IMR-90 (cell line): ENCODE measurements around the gene C10orf67. TPM values are rescaled to one million over a fixed set of nuclear protein-coding genes. Genes with fewer than 3 reads are reported as not detected.

ENCODE experiments used
- ATAC-seq: fragments of 200-7000 bp; cut with Tn5 transposase; 2 replicates; pipeline ENCODE4 v1.9.1; 2020; ENCODE audit warnings: low read depth, mild to moderate bottlenecking, moderate library complexity
- BruUV-seq: library from RNA; stranded (reverse); fragments of 400-500 nt; replicated peaks from 2 replicates; lab custom pipeline; 2021; lab: Mats Ljungman, UMichigan
- CTCF ChIA-PET: fragments of 300-600 bp; formaldehyde crosslinking; extraction: SDS; loops from one replicate; lab custom pipeline; 2021; ENCODE audit warnings: antibody characterized with exemption; lab: Yijun Ruan, JAX
- POLR2A ChIA-PET: fragments of 300-600 bp; sonication (Branson Sonifier 250); formaldehyde crosslinking; loops from one replicate; lab custom pipeline; 2022; ENCODE audit warnings: antibody characterized with exemption; ENCODE audit not compliant: unreplicated experiment; lab: Charles Lee
- DNase-seq: peaks from one replicate; pipeline ENCODE4 v3.0.0; 2013
- H2AFZ ChIP-seq: replicated peaks from 2 replicates; pipeline ENCODE3; 2013; ENCODE audit warnings: low read length, mild to moderate bottlenecking; ENCODE audit not compliant: poor library complexity
- H2AK5ac ChIP-seq: 2 replicates; pipeline ENCODE4 v1.6.1; 2013; ENCODE audit warnings: low read depth, low read length, inconsistent platforms
- H2AK9ac ChIP-seq: replicated peaks from 2 replicates; pipeline ENCODE3; 2013; ENCODE audit warnings: mild to moderate bottlenecking, low read depth, low read length, moderate library complexity; ENCODE audit not compliant: poor library complexity
- H2BK120ac ChIP-seq: 2 replicates; pipeline ENCODE4 v1.6.1; 2013; ENCODE audit warnings: low read depth, low read length, inconsistent platforms
- H2BK15ac ChIP-seq: 3 replicates; pipeline ENCODE4 v1.6.1; 2013; ENCODE audit warnings: low read depth, low read length, inconsistent platforms
- H2BK20ac ChIP-seq: 2 replicates; pipeline ENCODE4 v1.6.1; 2013; ENCODE audit warnings: low read depth, mild to moderate bottlenecking, inconsistent platforms, low read length, moderate library complexity
- H2BK5ac ChIP-seq: 2 replicates; pipeline ENCODE4 v1.6.1; 2013; ENCODE audit warnings: mild to moderate bottlenecking, low read depth, low read length, inconsistent platforms; ENCODE audit not compliant: poor library complexity, severe bottlenecking
- H3K14ac ChIP-seq: replicated peaks from 2 replicates; pipeline ENCODE4 v1.6.1; 2013; ENCODE audit warnings: low read depth, low read length, inconsistent platforms
- H3K18ac ChIP-seq: 2 replicates; pipeline ENCODE4 v1.6.1; 2013; ENCODE audit warnings: low read depth, low read length, control low read depth
- H3K23ac ChIP-seq: 2 replicates; pipeline ENCODE4 v1.6.1; 2013; ENCODE audit warnings: low read depth, low read length, inconsistent platforms
- H3K27ac ChIP-seq: 2 replicates; pipeline ENCODE4 v1.5.1; 2013; ENCODE audit warnings: mild to moderate bottlenecking, control low read depth, low read length; ENCODE audit not compliant: insufficient read depth
- H3K27me3 ChIP-seq: 2 replicates; pipeline ENCODE4 v1.6.1; 2013; ENCODE audit warnings: low read length; ENCODE audit not compliant: control insufficient read depth, insufficient read depth
- H3K36me3 ChIP-seq: 2 replicates; pipeline ENCODE4 v1.6.1; 2013; ENCODE audit warnings: low read length, mixed read lengths; ENCODE audit not compliant: control insufficient read depth, insufficient read depth
- H3K4ac ChIP-seq: 2 replicates; pipeline ENCODE4 v1.6.1; 2013; ENCODE audit warnings: low read depth, low read length, inconsistent platforms
- H3K4me1 ChIP-seq: 2 replicates; pipeline ENCODE4 v1.6.1; 2013; ENCODE audit warnings: low read length, mixed read lengths; ENCODE audit not compliant: control insufficient read depth, insufficient read depth
- H3K4me2 ChIP-seq: 2 replicates; pipeline ENCODE4 v1.6.1; 2013; ENCODE audit warnings: low read depth, mild to moderate bottlenecking, control low read depth, low read length, moderate library complexity
- H3K4me3 ChIP-seq: 2 replicates; pipeline ENCODE4 v1.5.1; 2013; ENCODE audit warnings: low read depth, mild to moderate bottlenecking, control low read depth, low read length, moderate library complexity; ENCODE audit not compliant: insufficient read depth
- H3K56ac ChIP-seq: 2 replicates; pipeline ENCODE4 v1.6.1; 2013; ENCODE audit warnings: low read length, inconsistent platforms; ENCODE audit not compliant: insufficient read depth; ENCODE audit errors: extremely low read depth
- H3K79me1 ChIP-seq, 2 experiments: 2 replicates each; pipeline ENCODE4 v1.6.1; 2013; ENCODE audit warnings: low read length in 2 of 2, inconsistent platforms in 1 of 2, low read depth in 1 of 2
- H3K9ac ChIP-seq: 2 replicates; pipeline ENCODE4 v1.6.1; 2013; ENCODE audit warnings: low read depth, low read length, control low read depth
- H3K9me1 ChIP-seq: 2 replicates; pipeline ENCODE4 v1.6.1; 2013; ENCODE audit warnings: low read length, inconsistent platforms; ENCODE audit not compliant: insufficient read depth
- H3K9me3 ChIP-seq: 2 replicates; pipeline ENCODE4 v1.6.1; 2013; ENCODE audit warnings: low read length; ENCODE audit not compliant: control insufficient read depth, insufficient read depth
- H4K20me1 ChIP-seq: 2 replicates; pipeline ENCODE4 v1.6.1; 2013; ENCODE audit warnings: low read length, inconsistent platforms; ENCODE audit not compliant: insufficient read depth
- H4K5ac ChIP-seq: 2 replicates; pipeline ENCODE4 v1.6.1; 2013; ENCODE audit warnings: mild to moderate bottlenecking, low read depth, low read length, control low read depth
- H4K8ac ChIP-seq, 2 experiments: 2 replicates each; pipeline ENCODE4 v1.6.1; 2013; ENCODE audit warnings: low read depth in 2 of 2, low read length in 2 of 2, control low read depth in 1 of 2, inconsistent platforms in 1 of 2
- H4K91ac ChIP-seq: 2 replicates; pipeline ENCODE4 v1.6.1; 2013; ENCODE audit warnings: low read depth, low read length, inconsistent platforms; ENCODE audit not compliant: insufficient read depth
- CEBPB ChIP-seq: IDR thresholded peaks from 2 replicates; pipeline ENCODE4 v1.6.1; 2012; ENCODE audit warnings: low read depth, low read length, improper control_type of control experiment
- CHD1 ChIP-seq: IDR thresholded peaks from 2 replicates; pipeline ENCODE4 v1.6.1; 2012; ENCODE audit warnings: low read depth, low read length, improper control_type of control experiment
- FOS ChIP-seq: fragments of 150-350 bp; IDR thresholded peaks from 2 replicates; pipeline ENCODE4 v1.6.1; 2016; ENCODE audit warnings: low read depth, low read length
- MAFK ChIP-seq: IDR thresholded peaks from 2 replicates; pipeline ENCODE4 v1.6.1; 2012; ENCODE audit warnings: low read depth, low read length, improper control_type of control experiment
- MAZ ChIP-seq: IDR thresholded peaks from 2 replicates; pipeline ENCODE4 v1.6.1; 2012; ENCODE audit warnings: low read depth, mild to moderate bottlenecking, low read length, improper control_type of control experiment, moderate library complexity, borderline replicate concordance
- MXI1 ChIP-seq: IDR thresholded peaks from 2 replicates; pipeline ENCODE4 v1.6.1; 2012; ENCODE audit warnings: low read depth, mild to moderate bottlenecking, low read length, moderate library complexity, borderline replicate concordance
- NFE2L2 ChIP-seq: fragments of 150-350 bp; IDR thresholded peaks from 2 replicates; pipeline ENCODE4 v1.6.1; 2016; ENCODE audit warnings: low read depth, mild to moderate bottlenecking, low read length
- POLR2A ChIP-seq: IDR thresholded peaks from 2 replicates; pipeline ENCODE4 v1.6.1; 2012; ENCODE audit warnings: mild to moderate bottlenecking, low read depth, low read length
- RAD21 ChIP-seq: IDR thresholded peaks from 2 replicates; pipeline ENCODE4 v1.6.1; 2012; ENCODE audit warnings: low read length, improper control_type of control experiment
- RCOR1 ChIP-seq: IDR thresholded peaks from 2 replicates; pipeline ENCODE4 v1.6.1; 2012; ENCODE audit warnings: mild to moderate bottlenecking, low read length, improper control_type of control experiment; ENCODE audit not compliant: insufficient replicate concordance
- RFX5 ChIP-seq: IDR thresholded peaks from 2 replicates; pipeline ENCODE4 v1.8.0; 2012; ENCODE audit warnings: low read depth, mild to moderate bottlenecking, low read length, moderate library complexity
- SMC3 ChIP-seq: fragments of 150-350 bp; IDR thresholded peaks from 2 replicates; pipeline ENCODE4 v1.6.1; 2016; ENCODE audit warnings: low read depth, mild to moderate bottlenecking, antibody characterized with exemption, low read length, moderate library complexity
- WGBS, 2 experiments: methylation state at CpG; one replicate each; pipeline versions ENCODE4 v1.1.5 to v1.1.7; 2013; ENCODE audit warnings: missing lambda C conversion rate in 2 of 2; ENCODE audit not compliant: insufficient read length in 1 of 2; ENCODE audit errors: extremely low coverage in 2 of 2; 5-methylcytosine and 5-hydroxymethylcytosine counted together
- dilution Hi-C: fragments of 300-500 bp; cut with HindIII; formaldehyde crosslinking; loops from one replicate; pipeline ENCODE4 v1.14.3; 2018; ENCODE audit warnings: low sequenced_read_pairs; ENCODE audit not compliant: unreplicated experiment
- in situ Hi-C: fragments of 300-500 bp; cut with MboI; formaldehyde crosslinking; loops from 3 replicates; pipeline ENCODE4 v1.14.3; 2019; ENCODE audit warnings: low sequenced_read_pairs, inconsistent platforms, mixed read lengths
- intact Hi-C: fragments of 100-400 bp; cut with micrococcal nuclease; formaldehyde crosslinking; loops from 2 replicates; pipeline ENCODE4 v1.10.0; 2022
- polyA plus RNA-seq, 3 experiments: library from polyadenylated mRNA; depleted of rRNA; stranded (reverse); fragments of >200 nt; gene quantifications; 2 replicates each; pipeline ENCODE4 v1.2.3, GENCODE V29; 2012; ENCODE audit warnings: low replicate concordance in 1 of 3
- total RNA-seq: library from RNA; depleted of rRNA; stranded (reverse); fragments of >200 nt; gene quantifications from 2 replicates; pipeline ENCODE4 v1.2.3, GENCODE V29; 2012
- TF ChIP-seq, protein P1 (sequence below): fragments of 150-350 bp; IDR thresholded peaks from 2 replicates; pipeline ENCODE4 v1.6.1; 2017; ENCODE audit warnings: mild to moderate bottlenecking, antibody characterized with exemption, low read length, low read depth
- TF ChIP-seq, protein P2 (sequence below): fragments of 150-350 bp; IDR thresholded peaks from 2 replicates; pipeline ENCODE4 v1.6.1; 2016; ENCODE audit warnings: low read depth, mild to moderate bottlenecking, low read length, moderate library complexity, borderline replicate concordance
- TF ChIP-seq, protein P3 (sequence below): conservative IDR thresholded peaks from 2 replicates; pipeline ENCODE4 v1.5.1; 2012; ENCODE audit warnings: mild to moderate bottlenecking, low read depth, low read length, improper control_type of control experiment

Gene C10orf67
- total and polyA plus RNA-seq, 2 of the 4 experiments (the other 2 are of a cell fraction): 0.15 to 0.18 TPM

DNA sequence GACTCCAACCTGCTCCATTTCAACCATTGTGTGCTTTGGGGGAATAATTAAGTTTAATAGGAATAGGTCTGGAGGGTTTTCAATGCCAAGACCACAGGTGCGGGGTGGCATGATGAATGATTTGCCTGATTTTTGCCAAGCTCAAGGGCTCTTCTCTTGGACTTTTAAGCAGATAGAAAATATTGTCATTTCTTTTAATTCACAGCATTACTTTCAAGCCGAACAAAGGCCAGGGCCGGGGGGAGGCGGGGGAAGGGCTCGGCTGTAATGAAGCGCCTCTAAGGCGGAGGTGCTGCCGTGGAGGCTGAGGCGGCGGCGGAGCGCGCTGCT is 146.0 kb downstream of the C10orf67 start:
- Histone ChIP-seq H3K4me3 (no peak overlapping the region), H3K27me3 (peaks cover 66% of the 10 kb centered on the region), H3K18ac (no peak overlapping the region), H2BK120ac (no peak overlapping the region), H4K5ac (no peak overlapping the region), H4K8ac (no peak overlapping the region), H2AK5ac (no peak overlapping the region), H3K9me1 (no peaks in the 10 kb centered on the region), H3K4ac (no peak overlapping the region), H3K23ac (no peak overlapping the region), H2AK9ac (peak overlapping the region; percentile 34), H3K56ac (no peak overlapping the region), H3K14ac (no peak overlapping the region), H4K91ac (no peak overlapping the region), H3K36me3 (no peaks in the 10 kb centered on the region), H3K79me1 (no peaks in the 10 kb centered on the region), H2BK5ac (no peak overlapping the region), H3K9ac (no peak overlapping the region), H3K4me1 (no peaks in the 10 kb centered on the region), H4K20me1 (no peaks in the 10 kb centered on the region), H3K9me3 (peaks cover 4% of the 10 kb centered on the region; the same call in 1 of the 2 replicates), H3K4me2 (no peak overlapping the region), H2BK20ac (no peak overlapping the region), H2AFZ (no peak overlapping the region), H3K27ac (no peak overlapping the region), H2BK15ac (no peak overlapping the region)
- dilution Hi-C loops: no loop called here
- ChIA-PET POLR2A (no interaction called here), CTCF (no interaction called here)
- in situ Hi-C loops: no loop called here
- ATAC-seq (no peak), DNase-seq (no peak)
- no TSS peak for BruUV-seq
- intact Hi-C loops: no loop called here
- WGBS, 2 experiments: 3% methylated on average over 6 of the region's 13 CpGs; no CpG with 5 or more reads in 1 of the 2 experiments
- TF ChIP-seq CEBPB (no peak), SMC3 (no peak), MAFK (no peak), MAZ (no peak), RAD21 (no peak), RCOR1 (no peak), NFE2L2 (no peak), MXI1 (no peak), CHD1 (no peak), FOS (no peak), POLR2A (no peak), RFX5 (no peak)
- TF ChIP-seq, protein P1, sequence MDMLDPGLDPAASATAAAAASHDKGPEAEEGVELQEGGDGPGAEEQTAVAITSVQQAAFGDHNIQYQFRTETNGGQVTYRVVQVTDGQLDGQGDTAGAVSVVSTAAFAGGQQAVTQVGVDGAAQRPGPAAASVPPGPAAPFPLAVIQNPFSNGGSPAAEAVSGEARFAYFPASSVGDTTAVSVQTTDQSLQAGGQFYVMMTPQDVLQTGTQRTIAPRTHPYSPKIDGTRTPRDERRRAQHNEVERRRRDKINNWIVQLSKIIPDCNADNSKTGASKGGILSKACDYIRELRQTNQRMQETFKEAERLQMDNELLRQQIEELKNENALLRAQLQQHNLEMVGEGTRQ: no peak
- TF ChIP-seq, protein P2, sequence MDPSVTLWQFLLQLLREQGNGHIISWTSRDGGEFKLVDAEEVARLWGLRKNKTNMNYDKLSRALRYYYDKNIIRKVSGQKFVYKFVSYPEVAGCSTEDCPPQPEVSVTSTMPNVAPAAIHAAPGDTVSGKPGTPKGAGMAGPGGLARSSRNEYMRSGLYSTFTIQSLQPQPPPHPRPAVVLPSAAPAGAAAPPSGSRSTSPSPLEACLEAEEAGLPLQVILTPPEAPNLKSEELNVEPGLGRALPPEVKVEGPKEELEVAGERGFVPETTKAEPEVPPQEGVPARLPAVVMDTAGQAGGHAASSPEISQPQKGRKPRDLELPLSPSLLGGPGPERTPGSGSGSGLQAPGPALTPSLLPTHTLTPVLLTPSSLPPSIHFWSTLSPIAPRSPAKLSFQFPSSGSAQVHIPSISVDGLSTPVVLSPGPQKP: no peak
- TF ChIP-seq, protein P3, sequence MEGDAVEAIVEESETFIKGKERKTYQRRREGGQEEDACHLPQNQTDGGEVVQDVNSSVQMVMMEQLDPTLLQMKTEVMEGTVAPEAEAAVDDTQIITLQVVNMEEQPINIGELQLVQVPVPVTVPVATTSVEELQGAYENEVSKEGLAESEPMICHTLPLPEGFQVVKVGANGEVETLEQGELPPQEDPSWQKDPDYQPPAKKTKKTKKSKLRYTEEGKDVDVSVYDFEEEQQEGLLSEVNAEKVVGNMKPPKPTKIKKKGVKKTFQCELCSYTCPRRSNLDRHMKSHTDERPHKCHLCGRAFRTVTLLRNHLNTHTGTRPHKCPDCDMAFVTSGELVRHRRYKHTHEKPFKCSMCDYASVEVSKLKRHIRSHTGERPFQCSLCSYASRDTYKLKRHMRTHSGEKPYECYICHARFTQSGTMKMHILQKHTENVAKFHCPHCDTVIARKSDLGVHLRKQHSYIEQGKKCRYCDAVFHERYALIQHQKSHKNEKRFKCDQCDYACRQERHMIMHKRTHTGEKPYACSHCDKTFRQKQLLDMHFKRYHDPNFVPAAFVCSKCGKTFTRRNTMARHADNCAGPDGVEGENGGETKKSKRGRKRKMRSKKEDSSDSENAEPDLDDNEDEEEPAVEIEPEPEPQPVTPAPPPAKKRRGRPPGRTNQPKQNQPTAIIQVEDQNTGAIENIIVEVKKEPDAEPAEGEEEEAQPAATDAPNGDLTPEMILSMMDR: no peak
